Activated T-cell treated with anti-CD3 and anti-CD28 coated beads, Interleukin-2, amount 50 U/mL, for 24 hours (primary cell): ENCODE results near the gene DEDD.

Experiments
- DNase-seq: peaks from one replicate; pipeline ENCODE4 v3.0.0-alpha.2; 2020
- H3K27ac Mint-ChIP-seq: 2 replicates; pipeline ENCODE4 v1.8.0; 2020; ENCODE audit warnings: mild to moderate bottlenecking, mixed read lengths
- H3K27me3 Mint-ChIP-seq: 2 replicates; pipeline ENCODE4 v1.8.0; 2020; ENCODE audit warnings: mixed read lengths
- H3K36me3 Mint-ChIP-seq: 2 replicates; pipeline ENCODE4 v1.8.0; 2020; ENCODE audit warnings: low read depth, mixed read lengths
- H3K4me1 Mint-ChIP-seq: 2 replicates; pipeline ENCODE4 v1.8.0; 2020; ENCODE audit warnings: low read depth, mixed read lengths
- H3K4me3 Mint-ChIP-seq: 2 replicates; pipeline ENCODE4 v1.8.0; 2020; ENCODE audit warnings: mild to moderate bottlenecking, moderate library complexity, mixed read lengths
- H3K9me3 Mint-ChIP-seq: 2 replicates; pipeline ENCODE4 v1.8.0; 2020; ENCODE audit warnings: mixed read lengths

The DEDD gene

GRCh38 chr1:161083748-161084596 is 48.5 kb downstream of the DEDD start:
- DNase-seq: no peak

GRCh38 chr1:161082996-161083747 is 49.3 kb downstream of the DEDD start:
- DNase-seq: no peak
- H3K9me3 Mint-ChIP-seq: no peaks in the 10 kb centered on the region
- H3K4me1 Mint-ChIP-seq: peaks cover 4% of the 10 kb centered on the region
- H3K36me3 Mint-ChIP-seq: no peaks in the 10 kb centered on the region
- no peak overlapping the region for H3K4me3 Mint-ChIP-seq
- no peak overlapping the region for H3K27ac Mint-ChIP-seq
- H3K27me3 Mint-ChIP-seq: no peaks in the 10 kb centered on the region

More at GRCh38 chr1:161083748-161084596, 48.5 kb downstream of the DEDD start:
- peaks cover 4% of the 10 kb centered on the region for H3K4me1 Mint-ChIP-seq
- no peak overlapping the region for H3K4me3 Mint-ChIP-seq
- H3K27ac Mint-ChIP-seq: peak overlapping the region; percentile 11
- no peaks in the 10 kb centered on the region for H3K9me3 Mint-ChIP-seq
- H3K27me3 Mint-ChIP-seq: no peaks in the 10 kb centered on the region
- H3K36me3 Mint-ChIP-seq: no peaks in the 10 kb centered on the region

DNA sequence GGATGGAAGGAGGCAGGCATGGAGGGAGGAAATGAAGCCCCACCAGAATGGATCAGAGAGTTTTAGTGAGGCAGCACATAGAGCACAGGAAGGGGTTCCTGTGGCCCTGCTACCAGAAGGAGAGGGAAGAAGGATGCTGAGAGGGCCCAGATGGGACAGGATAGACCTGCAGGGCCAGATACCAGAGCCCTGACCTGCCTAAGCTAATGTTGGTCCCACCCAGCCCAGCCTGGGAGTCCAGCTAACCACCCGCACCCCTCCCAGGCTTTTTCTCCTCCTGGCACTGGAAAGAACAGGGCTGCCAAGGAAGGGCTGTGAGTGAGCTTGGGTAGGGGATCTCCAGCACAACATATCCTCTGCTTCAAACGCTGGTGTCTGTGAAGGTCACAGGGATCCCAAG is 50.0 kb downstream of the DEDD start:
- H3K4me1 Mint-ChIP-seq: peaks cover 4% of the 10 kb centered on the region
- H3K36me3 Mint-ChIP-seq: no peaks in the 10 kb centered on the region
- no peaks in the 10 kb centered on the region for H3K9me3 Mint-ChIP-seq
- no peak for DNase-seq
- H3K4me3 Mint-ChIP-seq: no peak overlapping the region
- no peaks in the 10 kb centered on the region for H3K27me3 Mint-ChIP-seq
- H3K27ac Mint-ChIP-seq: no peak overlapping the region

DNA sequence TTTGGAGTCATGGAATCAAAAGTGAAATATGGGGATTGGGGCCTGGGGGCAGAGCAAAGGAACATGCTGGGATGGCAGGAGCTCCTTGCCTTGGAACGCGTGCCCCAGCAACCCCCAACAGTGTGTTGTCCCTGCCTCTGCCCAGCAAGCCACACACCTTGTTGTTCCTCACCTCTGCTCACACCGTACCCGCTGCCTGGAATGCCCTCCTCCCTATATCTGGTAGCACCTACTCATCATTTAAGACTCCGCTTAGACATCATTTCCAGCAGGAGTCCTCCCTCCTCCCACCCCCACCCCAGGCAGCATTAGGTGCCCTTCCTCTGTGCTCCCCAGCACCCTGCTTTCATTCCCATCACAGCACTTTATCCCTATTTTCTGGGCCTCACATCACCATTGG is 50.9 kb downstream of the DEDD start:
- Mint-ChIP-seq H3K9me3 (no peaks in the 10 kb centered on the region), H3K27me3 (no peaks in the 10 kb centered on the region), H3K27ac (no peak overlapping the region), H3K36me3 (no peaks in the 10 kb centered on the region), H3K4me1 (peaks cover 4% of the 10 kb centered on the region), H3K4me3 (no peak overlapping the region)
- DNase-seq: no peak

DNA sequence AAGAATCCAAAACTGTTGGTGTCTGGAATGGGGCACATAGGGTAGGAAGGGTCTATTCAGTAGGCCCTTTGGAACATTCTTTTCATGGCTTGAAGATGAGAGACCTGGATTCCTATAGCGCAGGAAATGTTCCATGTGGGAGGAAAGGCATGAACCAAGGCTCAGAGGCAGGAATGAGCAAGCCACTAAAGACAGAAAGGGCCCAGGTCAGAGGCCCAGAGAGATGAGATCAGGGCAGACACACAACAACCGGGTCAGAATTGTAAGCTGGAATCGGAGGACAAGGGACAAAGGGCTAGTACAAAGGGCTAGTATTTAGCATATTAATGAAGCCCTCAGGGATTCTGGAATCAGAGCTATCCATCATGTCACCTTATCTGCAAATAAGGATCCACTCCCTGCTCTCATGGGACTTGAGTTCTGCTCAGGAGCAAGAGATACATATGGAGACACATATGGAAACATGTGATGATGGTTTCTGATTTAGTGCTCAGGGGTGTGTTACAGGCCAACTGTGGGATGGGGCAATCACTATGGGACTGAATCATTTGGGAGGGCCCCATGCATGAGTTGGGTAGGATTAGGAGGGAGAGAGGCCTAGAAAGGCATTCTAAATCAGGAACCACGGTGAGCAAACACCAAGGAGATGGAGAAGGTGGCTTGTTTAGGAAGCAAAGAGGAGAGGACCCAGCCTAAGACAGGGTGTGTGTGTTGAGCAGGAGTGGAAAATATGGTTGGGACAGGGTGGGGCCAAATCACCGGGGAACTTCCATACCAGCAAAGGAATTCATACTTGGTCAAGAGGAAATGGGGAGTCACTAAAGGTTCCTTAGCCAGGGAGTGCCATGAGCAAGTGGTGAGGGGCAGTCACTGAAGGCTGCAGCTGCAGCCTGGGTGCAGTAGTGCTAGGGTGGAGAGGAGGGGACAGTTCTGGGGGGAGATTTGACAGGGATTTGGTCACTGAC is 51.7 kb downstream of the DEDD start:
- DNase-seq: no peak
- Mint-ChIP-seq H3K9me3 (no peaks in the 10 kb centered on the region), H3K36me3 (no peaks in the 10 kb centered on the region), H3K27me3 (no peaks in the 10 kb centered on the region), H3K4me1 (peaks cover 4% of the 10 kb centered on the region), H3K27ac (no peak overlapping the region), H3K4me3 (no peak overlapping the region)

GRCh38 chr1:161079436-161080110 is 52.9 kb downstream of the DEDD start:
- H3K27ac Mint-ChIP-seq: no peak overlapping the region
- H3K36me3 Mint-ChIP-seq: no peaks in the 10 kb centered on the region
- H3K27me3 Mint-ChIP-seq: no peaks in the 10 kb centered on the region
- no peaks in the 10 kb centered on the region for H3K9me3 Mint-ChIP-seq
- H3K4me3 Mint-ChIP-seq: no peak overlapping the region
- no peak for DNase-seq
- H3K4me1 Mint-ChIP-seq: peaks cover 4% of the 10 kb centered on the region

GRCh38 chr1:161077426-161077825 is 55.0 kb downstream of the DEDD start:
- Mint-ChIP-seq H3K27me3 (no peaks in the 10 kb centered on the region), H3K4me1 (peaks cover 5% of the 10 kb centered on the region), H3K27ac (no peak overlapping the region), H3K4me3 (no peak overlapping the region), H3K36me3 (no peaks in the 10 kb centered on the region), H3K9me3 (no peaks in the 10 kb centered on the region)
- DNase-seq: no peak

DNA sequence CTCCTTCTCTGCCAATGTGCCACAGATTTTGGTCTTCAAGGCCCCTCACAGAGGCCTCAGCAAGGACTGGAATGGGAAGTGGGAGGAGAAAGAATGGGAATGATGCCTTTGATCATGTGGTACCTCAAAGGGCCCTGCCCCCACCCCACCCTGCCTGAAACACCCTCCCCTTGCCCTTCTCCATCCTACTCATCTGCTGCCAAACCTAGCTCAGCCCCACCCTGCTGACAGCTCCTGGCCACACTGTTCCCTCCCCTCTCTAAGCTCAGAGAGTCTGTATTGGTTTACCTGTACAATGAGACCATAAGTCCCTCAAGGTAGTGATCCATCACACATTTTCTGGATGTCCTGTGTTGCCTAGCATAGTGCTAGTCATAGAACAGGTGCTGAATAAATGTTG is 56.1 kb downstream of the DEDD start:
- Mint-ChIP-seq H3K27me3 (no peaks in the 10 kb centered on the region), H3K9me3 (no peaks in the 10 kb centered on the region), H3K4me1 (peaks cover 14% of the 10 kb centered on the region), H3K27ac (no peak overlapping the region), H3K4me3 (no peak overlapping the region), H3K36me3 (no peaks in the 10 kb centered on the region)
- no peak for DNase-seq

GRCh38 chr1:161074676-161075368 is 57.6 kb downstream of the DEDD start:
- H3K27ac Mint-ChIP-seq: no peak overlapping the region
- peaks cover 26% of the 10 kb centered on the region for H3K4me1 Mint-ChIP-seq
- peaks cover 2% of the 10 kb centered on the region for H3K9me3 Mint-ChIP-seq
- no peaks in the 10 kb centered on the region for H3K36me3 Mint-ChIP-seq
- H3K4me3 Mint-ChIP-seq: no peak overlapping the region
- DNase-seq: no peak
- no peaks in the 10 kb centered on the region for H3K27me3 Mint-ChIP-seq

DNA sequence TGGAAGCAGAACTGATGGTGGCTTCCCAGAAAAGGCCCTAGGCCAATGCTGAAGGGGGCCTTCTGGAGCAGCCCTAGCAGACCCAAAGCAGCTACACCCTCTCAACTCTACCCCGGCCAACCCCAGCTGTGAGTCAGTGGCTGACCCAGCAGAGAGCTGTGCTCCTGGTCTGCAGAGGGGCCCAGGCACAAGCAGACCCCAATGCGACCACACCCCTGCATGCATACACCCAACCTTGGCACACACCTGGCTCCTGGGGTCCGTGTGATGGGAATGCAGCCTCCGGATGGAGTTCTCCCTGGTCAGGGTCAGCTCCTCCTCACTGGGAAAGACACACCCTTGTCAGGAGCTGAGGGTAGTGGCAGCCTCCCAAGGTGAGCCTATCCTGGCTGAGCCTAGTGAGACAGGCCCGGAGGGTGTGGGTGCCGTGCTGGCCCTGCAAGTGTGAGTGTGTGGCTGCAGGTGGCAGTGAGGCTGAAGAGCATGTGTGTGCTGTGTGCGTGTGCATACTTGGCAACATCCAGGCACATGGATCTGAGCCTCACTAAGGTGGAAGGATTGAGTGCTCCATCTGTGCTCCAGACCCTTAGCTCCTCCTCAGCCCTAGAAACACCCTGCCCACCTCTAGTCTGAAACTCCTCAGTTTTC is 58.9 kb downstream of the DEDD start:
- no peak overlapping the region for H3K27ac Mint-ChIP-seq
- H3K9me3 Mint-ChIP-seq: peaks cover 2% of the 10 kb centered on the region
- H3K36me3 Mint-ChIP-seq: peaks cover 9% of the 10 kb centered on the region
- H3K4me3 Mint-ChIP-seq: no peak overlapping the region
- no peaks in the 10 kb centered on the region for H3K27me3 Mint-ChIP-seq
- H3K4me1 Mint-ChIP-seq: peaks cover 29% of the 10 kb centered on the region
- no peak for DNase-seq

DNA sequence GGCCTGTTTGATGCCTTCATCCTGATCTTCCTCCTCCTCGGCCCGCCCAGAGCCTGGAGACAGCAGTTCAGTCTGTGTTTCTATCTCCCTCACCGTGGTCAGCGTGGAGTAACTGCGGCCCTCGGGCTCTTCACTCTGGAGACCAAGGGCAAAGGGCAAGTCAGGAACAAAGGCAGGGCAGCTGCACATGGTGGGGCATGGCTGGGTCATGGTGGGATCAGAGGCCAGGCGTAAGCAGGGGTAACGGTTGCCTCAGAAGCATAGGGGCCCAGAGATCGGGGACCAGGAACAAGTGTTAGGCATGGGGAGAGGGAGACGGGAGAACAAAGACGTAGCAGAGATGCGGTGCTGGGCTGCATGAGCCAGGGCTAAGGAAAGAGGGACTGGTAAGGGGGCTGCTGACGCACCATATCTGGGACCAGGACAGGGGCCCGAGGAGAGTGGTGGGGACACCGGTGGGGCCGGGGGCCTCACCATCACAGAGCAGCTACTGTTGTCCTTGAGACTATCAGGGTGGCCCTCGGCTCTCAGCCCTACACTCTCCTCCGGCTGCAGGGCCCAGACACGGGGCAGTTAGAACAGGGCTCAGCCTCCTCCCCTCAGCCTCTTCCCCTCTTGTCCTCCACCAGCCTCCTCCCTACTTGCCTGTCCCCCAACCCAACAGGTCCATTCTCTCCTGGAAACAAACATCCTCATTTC is 59.6 kb downstream of the DEDD start:
- H3K4me3 Mint-ChIP-seq: no peak overlapping the region
- no peaks in the 10 kb centered on the region for H3K27me3 Mint-ChIP-seq
- H3K36me3 Mint-ChIP-seq: peaks cover 16% of the 10 kb centered on the region
- H3K27ac Mint-ChIP-seq: no peak overlapping the region
- peaks cover 34% of the 10 kb centered on the region for H3K4me1 Mint-ChIP-seq
- peaks cover 2% of the 10 kb centered on the region for H3K9me3 Mint-ChIP-seq
- DNase-seq: no peak

DNA sequence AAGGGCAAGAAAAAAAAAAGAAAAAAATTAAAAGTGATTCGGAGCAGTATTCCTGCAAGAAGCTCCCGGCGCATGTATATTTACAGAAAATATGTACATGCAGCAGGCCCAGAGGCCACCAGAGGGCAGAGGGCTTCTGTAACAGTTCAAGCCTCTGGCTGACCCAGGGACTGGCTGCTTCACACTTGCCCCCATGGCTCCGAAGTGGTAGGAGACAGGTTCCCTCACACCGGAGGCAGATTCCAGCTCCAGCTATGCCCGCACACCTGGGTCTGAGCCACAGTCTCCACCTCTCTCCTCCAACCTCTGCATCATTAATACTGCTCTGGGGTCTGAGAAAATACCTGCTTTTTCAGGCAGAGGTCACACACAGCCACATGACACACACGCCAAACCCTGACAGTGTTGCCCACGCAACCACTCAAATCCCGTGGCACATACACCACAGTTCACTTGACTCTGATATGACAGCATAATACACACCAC is 60.5 kb downstream of the DEDD start:
- peaks cover 23% of the 10 kb centered on the region for H3K36me3 Mint-ChIP-seq
- H3K4me3 Mint-ChIP-seq: no peak overlapping the region

More for the DNA sequence above, 60.5 kb downstream of the DEDD start:
- DNase-seq: peak; percentile 62
- H3K27me3 Mint-ChIP-seq: no peaks in the 10 kb centered on the region
- H3K4me1 Mint-ChIP-seq: peaks cover 42% of the 10 kb centered on the region
- peaks cover 2% of the 10 kb centered on the region for H3K9me3 Mint-ChIP-seq
- H3K27ac Mint-ChIP-seq: peak overlapping the region; percentile 17
